GM13977 (cell line): Measurements from ENCODE around the gene OSBPL2.

Experiments used
- DNase-seq: peaks from one replicate; pipeline ENCODE4 v3.0.0; 2012; ENCODE audit warnings: low spot score
- in situ Hi-C: fragments of 300-500 bp; cut with MboI; formaldehyde crosslinking; loops from one replicate; pipeline ENCODE4 v1.12.0; 2022; ENCODE audit warnings: low sequenced_read_pairs, low pct_unique_long_range_greater_than_20kb, mixed read lengths, inconsistent platforms; ENCODE audit not compliant: unreplicated experiment
- TF ChIP-seq, protein P1 (sequence below): IDR thresholded peaks from 2 replicates; pipeline ENCODE4 v1.5.1; 2012; ENCODE audit warnings: mild to moderate bottlenecking, control low read depth; ENCODE audit not compliant: insufficient read depth; ENCODE audit errors: extremely low read depth, missing control alignments

The OSBPL2 gene

DNA sequence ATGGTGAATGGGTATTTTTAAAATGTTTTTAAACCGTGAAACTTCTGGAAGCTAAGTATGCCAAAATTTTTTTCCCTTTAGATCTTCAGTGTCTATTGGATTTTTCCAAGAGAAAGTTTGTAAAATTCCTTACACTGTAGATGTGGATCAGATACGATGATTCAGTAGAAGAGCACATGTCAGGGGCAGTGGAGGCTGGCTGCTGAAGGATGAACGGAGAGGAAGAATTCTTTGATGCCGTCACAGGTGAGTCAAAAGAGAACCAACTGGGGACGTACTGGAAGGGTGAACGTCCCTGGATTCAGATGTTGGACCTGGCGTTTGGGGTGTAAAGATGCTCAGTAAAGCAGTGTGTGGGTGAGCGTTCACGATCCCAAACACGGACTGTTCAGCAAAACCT, 17.7 kb downstream of the OSBPL2 start:
- in situ Hi-C loops: no loop called here
- TF ChIP-seq, protein P1, sequence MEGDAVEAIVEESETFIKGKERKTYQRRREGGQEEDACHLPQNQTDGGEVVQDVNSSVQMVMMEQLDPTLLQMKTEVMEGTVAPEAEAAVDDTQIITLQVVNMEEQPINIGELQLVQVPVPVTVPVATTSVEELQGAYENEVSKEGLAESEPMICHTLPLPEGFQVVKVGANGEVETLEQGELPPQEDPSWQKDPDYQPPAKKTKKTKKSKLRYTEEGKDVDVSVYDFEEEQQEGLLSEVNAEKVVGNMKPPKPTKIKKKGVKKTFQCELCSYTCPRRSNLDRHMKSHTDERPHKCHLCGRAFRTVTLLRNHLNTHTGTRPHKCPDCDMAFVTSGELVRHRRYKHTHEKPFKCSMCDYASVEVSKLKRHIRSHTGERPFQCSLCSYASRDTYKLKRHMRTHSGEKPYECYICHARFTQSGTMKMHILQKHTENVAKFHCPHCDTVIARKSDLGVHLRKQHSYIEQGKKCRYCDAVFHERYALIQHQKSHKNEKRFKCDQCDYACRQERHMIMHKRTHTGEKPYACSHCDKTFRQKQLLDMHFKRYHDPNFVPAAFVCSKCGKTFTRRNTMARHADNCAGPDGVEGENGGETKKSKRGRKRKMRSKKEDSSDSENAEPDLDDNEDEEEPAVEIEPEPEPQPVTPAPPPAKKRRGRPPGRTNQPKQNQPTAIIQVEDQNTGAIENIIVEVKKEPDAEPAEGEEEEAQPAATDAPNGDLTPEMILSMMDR: no peak
- no peak for DNase-seq

DNA sequence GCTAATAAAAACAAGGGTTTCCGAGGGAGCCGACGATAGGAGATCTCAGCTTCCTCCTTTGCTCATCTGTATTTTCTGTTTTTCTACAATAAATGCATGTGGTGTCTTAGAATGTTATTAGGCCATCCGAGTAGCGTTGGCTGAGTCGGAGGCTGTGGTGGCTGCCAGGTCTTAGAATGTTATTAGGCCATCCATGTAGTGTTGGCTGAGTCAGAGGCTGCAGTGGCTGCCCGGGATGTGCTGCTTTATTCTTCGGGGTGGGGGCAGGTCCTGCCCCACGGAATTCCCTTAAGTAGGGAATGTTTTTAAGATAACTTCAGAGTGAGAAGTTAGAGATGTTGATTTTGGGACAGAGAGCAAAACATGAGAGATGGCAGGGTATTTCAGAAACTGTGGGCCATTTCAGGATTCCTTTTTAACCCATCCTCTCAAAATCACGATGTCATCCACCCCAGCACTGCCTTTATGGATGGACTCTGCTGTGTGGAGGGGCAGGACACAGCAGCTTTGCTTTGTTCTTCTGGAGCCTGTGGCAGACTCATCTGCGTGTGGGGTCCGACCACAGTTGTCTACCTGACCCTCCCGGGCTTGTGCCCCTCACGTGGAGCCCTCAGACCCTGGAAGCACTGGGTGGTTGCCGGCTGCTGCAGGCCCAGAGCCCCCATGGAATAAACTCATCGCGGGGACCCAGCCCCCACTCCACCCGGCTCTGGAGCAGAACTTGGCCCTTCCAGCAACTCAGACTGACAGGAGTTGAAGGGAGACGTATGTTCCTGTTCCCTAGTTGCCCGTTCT, 20.4 kb downstream of the OSBPL2 start:
- TF ChIP-seq, protein P1: no peak
- DNase-seq: no peak
- in situ Hi-C loops: no loop called here

GRCh38 chr20:62259294-62259565, 20.9 kb downstream of the OSBPL2 start:
- in situ Hi-C loops: no loop called here
- no peak for DNase-seq
- TF ChIP-seq, protein P1: no peak

- in situ Hi-C loops: no loop called here
- TF ChIP-seq, protein P1: no peak
- DNase-seq: no peak
These were observed 23.7 kb downstream of the OSBPL2 start for GRCh38 chr20:62262064-62262463.

- in situ Hi-C loops: no loop called here
- DNase-seq: no peak
- TF ChIP-seq, protein P1: no peak
These were observed 25.1 kb downstream of the OSBPL2 start for GRCh38 chr20:62263396-62263795.

DNA sequence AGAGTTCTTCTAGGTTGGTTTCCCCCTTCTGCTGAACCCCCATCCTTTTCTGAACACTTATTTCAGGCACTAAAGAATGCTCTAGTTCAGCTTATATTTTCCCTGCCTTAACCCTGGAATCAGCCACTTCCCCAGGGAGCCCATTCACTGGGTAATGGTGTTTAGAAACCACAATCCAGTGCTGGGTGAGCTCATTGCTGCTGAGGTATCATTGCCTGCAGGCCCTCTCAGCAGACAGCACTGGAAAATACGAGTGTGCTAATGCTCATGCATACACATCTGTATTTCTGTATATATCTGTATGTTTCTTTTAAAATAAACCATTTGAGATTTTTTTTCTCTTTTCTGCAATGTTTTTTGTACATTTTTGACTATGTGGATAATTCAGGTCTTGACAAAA, 27.0 kb downstream of the OSBPL2 start:
- no peak for DNase-seq
- TF ChIP-seq, protein P1: no peak
- in situ Hi-C loops: no loop called here

- no peak for DNase-seq
- in situ Hi-C loops: no loop called here
These were observed 28.0 kb downstream of the OSBPL2 start for GRCh38 chr20:62266340-62266739.

More at GRCh38 chr20:62266340-62266739, 28.0 kb downstream of the OSBPL2 start:
- TF ChIP-seq, protein P1: no peak
